SK-N-SH treated with all-trans-retinoic acid at 6 μM for 48 hours (cell line): Measurements from ENCODE around the gene WDR20.

ENCODE experiments used
- BACH2 ChIP-seq: fragments of 250-450 bp; sonication (Bioruptor Pico); IDR thresholded peaks from 2 replicates; pipeline ENCODE4 v1.9.0; 2021; ENCODE audit warnings: mild to moderate bottlenecking, borderline replicate concordance
- CSDC2 ChIP-seq: fragments of 250-450 bp; sonication (Bioruptor Pico); IDR thresholded peaks from 2 replicates; pipeline ENCODE4 v1.5.0; 2020; ENCODE audit warnings: mild to moderate bottlenecking, moderate library complexity
- PPARA ChIP-seq: fragments of 250-450 bp; sonication (Bioruptor Pico); IDR thresholded peaks from 2 replicates; pipeline ENCODE4 v1.5.0; 2020; ENCODE audit warnings: mild to moderate bottlenecking, borderline replicate concordance
- RARB ChIP-seq: fragments of 250-450 bp; sonication (Bioruptor Pico); IDR thresholded peaks from 2 replicates; pipeline ENCODE4 v1.8.0; 2021; ENCODE audit warnings: mild to moderate bottlenecking, moderate library complexity
- TCF4 ChIP-seq: fragments of 250-450 bp; sonication (Bioruptor Pico); IDR thresholded peaks from 2 replicates; pipeline ENCODE4 v1.8.0; 2021; ENCODE audit warnings: mild to moderate bottlenecking, moderate library complexity, borderline replicate concordance
- ZFP3 ChIP-seq: fragments of 250-450 bp; sonication (Bioruptor Pico); IDR thresholded peaks from 2 replicates; pipeline ENCODE4 v1.5.0; 2020; ENCODE audit warnings: mild to moderate bottlenecking, moderate library complexity
- ZFP30 ChIP-seq: fragments of 450-650 bp; formaldehyde crosslinking; IDR thresholded peaks from 2 replicates; pipeline ENCODE4 v1.5.0; 2022; ENCODE audit warnings: mild to moderate bottlenecking, moderate library complexity
- ZNF70 ChIP-seq: fragments of 450-650 bp; formaldehyde crosslinking; IDR thresholded peaks from 2 replicates; pipeline ENCODE4 v1.5.0; 2020; ENCODE audit warnings: mild to moderate bottlenecking, moderate library complexity
- ZNF8 ChIP-seq: fragments of 450-650 bp; formaldehyde crosslinking; IDR thresholded peaks from 2 replicates; pipeline ENCODE4 v1.5.0; 2020; ENCODE audit warnings: mild to moderate bottlenecking, moderate library complexity
- TF ChIP-seq, protein P1 (sequence below): fragments of 250-450 bp; sonication (Bioruptor Pico); IDR thresholded peaks from 2 replicates; pipeline ENCODE4 v1.8.0; 2020; ENCODE audit warnings: mild to moderate bottlenecking, moderate library complexity, borderline replicate concordance
- TF ChIP-seq, protein P2 (sequence below): fragments of 250-450 bp; sonication (Bioruptor Pico); IDR thresholded peaks from 2 replicates; pipeline ENCODE4 v1.5.0; 2020; ENCODE audit warnings: mild to moderate bottlenecking, moderate library complexity
- TF ChIP-seq, protein P3 (sequence below): fragments of 250-450 bp; sonication (Bioruptor Pico); IDR thresholded peaks from 2 replicates; pipeline ENCODE4 v1.5.1; 2021; ENCODE audit warnings: mild to moderate bottlenecking, moderate library complexity

DNA sequence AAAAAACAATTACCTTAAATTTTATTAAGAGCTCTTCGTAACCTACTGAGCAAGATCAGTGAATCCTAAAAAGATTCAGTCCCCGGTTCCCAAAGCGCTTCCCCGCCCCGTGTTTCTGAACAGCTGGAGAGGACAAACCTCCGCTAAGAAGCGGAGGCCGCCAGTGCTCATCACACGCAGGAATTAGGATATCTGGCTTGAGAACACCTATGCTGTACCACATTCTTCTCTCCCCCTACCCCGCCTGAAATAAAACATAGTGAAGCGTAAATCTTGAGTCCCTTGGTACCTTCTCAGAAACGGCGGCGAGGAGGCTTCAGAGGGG is 774 bp upstream of the WDR20 start:
- TF ChIP-seq, protein P1, sequence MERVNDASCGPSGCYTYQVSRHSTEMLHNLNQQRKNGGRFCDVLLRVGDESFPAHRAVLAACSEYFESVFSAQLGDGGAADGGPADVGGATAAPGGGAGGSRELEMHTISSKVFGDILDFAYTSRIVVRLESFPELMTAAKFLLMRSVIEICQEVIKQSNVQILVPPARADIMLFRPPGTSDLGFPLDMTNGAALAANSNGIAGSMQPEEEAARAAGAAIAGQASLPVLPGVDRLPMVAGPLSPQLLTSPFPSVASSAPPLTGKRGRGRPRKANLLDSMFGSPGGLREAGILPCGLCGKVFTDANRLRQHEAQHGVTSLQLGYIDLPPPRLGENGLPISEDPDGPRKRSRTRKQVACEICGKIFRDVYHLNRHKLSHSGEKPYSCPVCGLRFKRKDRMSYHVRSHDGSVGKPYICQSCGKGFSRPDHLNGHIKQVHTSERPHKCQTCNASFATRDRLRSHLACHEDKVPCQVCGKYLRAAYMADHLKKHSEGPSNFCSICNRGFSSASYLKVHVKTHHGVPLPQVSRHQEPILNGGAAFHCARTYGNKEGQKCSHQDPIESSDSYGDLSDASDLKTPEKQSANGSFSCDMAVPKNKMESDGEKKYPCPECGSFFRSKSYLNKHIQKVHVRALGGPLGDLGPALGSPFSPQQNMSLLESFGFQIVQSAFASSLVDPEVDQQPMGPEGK (CRISPR knock-in tag), result no peak
- no peak for TF ChIP-seq CSDC2
- no peak for TF ChIP-seq ZNF8
- TF ChIP-seq RARB (CRISPR knock-in tag), result no peak
- TF ChIP-seq, protein P2, sequence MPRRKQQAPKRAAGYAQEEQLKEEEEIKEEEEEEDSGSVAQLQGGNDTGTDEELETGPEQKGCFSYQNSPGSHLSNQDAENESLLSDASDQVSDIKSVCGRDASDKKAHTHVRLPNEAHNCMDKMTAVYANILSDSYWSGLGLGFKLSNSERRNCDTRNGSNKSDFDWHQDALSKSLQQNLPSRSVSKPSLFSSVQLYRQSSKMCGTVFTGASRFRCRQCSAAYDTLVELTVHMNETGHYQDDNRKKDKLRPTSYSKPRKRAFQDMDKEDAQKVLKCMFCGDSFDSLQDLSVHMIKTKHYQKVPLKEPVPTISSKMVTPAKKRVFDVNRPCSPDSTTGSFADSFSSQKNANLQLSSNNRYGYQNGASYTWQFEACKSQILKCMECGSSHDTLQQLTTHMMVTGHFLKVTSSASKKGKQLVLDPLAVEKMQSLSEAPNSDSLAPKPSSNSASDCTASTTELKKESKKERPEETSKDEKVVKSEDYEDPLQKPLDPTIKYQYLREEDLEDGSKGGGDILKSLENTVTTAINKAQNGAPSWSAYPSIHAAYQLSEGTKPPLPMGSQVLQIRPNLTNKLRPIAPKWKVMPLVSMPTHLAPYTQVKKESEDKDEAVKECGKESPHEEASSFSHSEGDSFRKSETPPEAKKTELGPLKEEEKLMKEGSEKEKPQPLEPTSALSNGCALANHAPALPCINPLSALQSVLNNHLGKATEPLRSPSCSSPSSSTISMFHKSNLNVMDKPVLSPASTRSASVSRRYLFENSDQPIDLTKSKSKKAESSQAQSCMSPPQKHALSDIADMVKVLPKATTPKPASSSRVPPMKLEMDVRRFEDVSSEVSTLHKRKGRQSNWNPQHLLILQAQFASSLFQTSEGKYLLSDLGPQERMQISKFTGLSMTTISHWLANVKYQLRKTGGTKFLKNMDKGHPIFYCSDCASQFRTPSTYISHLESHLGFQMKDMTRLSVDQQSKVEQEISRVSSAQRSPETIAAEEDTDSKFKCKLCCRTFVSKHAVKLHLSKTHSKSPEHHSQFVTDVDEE (CRISPR knock-in tag), result no peak
- no peak for TF ChIP-seq ZFP3 (CRISPR knock-in tag)
- no peak for TF ChIP-seq BACH2
- TF ChIP-seq PPARA, result no peak
- TF ChIP-seq ZFP30, result no peak
- TF ChIP-seq TCF4 (CRISPR knock-in tag), result no peak
- TF ChIP-seq ZNF70, result no peak
- TF ChIP-seq, protein P3, sequence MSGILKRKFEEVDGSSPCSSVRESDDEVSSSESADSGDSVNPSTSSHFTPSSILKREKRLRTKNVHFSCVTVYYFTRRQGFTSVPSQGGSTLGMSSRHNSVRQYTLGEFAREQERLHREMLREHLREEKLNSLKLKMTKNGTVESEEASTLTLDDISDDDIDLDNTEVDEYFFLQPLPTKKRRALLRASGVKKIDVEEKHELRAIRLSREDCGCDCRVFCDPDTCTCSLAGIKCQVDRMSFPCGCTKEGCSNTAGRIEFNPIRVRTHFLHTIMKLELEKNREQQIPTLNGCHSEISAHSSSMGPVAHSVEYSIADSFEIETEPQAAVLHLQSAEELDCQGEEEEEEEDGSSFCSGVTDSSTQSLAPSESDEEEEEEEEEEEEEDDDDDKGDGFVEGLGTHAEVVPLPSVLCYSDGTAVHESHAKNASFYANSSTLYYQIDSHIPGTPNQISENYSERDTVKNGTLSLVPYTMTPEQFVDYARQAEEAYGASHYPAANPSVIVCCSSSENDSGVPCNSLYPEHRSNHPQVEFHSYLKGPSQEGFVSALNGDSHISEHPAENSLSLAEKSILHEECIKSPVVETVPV, result no peak
